Measurements from ENCODE around the gene IL12RB2. TPM values are rescaled to one million over a fixed set of nuclear protein-coding genes. Genes with fewer than 3 reads are reported as not detected.

Gene IL12RB2
- total RNA-seq, 1 donor from 2014 or later, result not detected

DNA sequence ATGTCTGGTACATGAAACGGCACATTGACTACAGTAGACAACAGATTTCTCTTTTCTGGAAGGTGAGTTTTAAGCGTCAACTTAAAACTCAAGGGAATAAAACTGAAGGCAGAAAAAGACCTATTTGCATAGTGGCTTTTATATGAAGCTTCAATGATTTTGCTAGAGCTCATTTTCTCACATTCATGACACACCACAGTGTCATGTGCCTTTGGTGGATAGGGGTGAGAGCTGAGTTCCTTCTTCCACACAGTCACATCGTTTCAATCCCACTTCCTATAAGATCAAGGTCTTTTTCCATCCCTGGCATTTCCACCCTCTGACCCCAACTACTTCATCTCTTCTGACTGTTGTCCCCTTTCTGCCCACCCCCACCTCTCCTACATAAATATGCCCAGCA is 31.0 kb downstream of the IL12RB2 start:
- Mint-ChIP-seq H3K27me3 (peaks cover 20% of the 10 kb centered on the region), H3K4me3 (ENCODE audit: low read depth) (no peak overlapping the region), H3K9me3 (ENCODE audit: low read depth) (no peaks in the 10 kb centered on the region), H3K36me3 (ENCODE audit: insufficient read depth) (no peaks in the 10 kb centered on the region), H3K27ac (no peak overlapping the region), H3K4me1 (ENCODE audit: low read depth) (no peaks in the 10 kb centered on the region)
- no peak for DNase-seq (ENCODE audit: low spot score, unreplicated experiment)
- TF ChIP-seq, protein P1, sequence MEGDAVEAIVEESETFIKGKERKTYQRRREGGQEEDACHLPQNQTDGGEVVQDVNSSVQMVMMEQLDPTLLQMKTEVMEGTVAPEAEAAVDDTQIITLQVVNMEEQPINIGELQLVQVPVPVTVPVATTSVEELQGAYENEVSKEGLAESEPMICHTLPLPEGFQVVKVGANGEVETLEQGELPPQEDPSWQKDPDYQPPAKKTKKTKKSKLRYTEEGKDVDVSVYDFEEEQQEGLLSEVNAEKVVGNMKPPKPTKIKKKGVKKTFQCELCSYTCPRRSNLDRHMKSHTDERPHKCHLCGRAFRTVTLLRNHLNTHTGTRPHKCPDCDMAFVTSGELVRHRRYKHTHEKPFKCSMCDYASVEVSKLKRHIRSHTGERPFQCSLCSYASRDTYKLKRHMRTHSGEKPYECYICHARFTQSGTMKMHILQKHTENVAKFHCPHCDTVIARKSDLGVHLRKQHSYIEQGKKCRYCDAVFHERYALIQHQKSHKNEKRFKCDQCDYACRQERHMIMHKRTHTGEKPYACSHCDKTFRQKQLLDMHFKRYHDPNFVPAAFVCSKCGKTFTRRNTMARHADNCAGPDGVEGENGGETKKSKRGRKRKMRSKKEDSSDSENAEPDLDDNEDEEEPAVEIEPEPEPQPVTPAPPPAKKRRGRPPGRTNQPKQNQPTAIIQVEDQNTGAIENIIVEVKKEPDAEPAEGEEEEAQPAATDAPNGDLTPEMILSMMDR (IDR thresholded peaks at IDR 0.05; ENCODE audit: unreplicated experiment), result no peak

DNA sequence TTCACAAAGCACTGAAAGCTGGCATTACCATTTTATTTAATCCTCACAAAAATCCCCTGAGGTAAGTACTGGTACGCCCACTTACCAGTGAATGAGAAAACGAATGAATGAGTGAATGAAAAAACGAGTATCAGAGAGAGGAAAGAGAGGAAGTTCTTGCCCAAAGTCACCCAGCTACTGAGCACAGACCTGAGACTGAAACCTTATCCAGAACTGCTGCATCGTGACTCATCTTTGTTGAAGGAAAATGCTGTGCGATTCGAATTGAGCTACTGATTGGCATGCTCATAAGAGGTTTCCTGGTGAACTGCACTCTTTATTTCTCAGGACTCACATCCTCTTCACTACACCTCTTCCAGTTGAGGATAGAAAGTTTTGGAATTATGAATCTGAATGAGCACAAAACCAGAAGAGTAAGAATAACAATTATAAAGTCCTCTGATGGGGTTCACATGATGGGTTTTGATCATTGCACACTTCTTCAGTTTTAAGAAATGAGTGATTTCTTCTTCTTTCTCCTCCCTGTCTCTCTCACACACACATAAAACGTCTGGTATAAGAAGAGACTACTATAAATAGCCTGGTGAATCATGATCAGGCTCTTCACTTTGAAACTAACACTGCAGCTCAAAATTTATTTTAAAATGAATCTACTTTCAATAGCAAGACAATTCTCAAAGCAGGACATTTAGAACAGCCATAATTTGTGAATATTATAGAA is 32.1 kb downstream of the IL12RB2 start:
- Mint-ChIP-seq H3K36me3 (ENCODE audit: insufficient read depth) (no peaks in the 10 kb centered on the region), H3K9me3 (ENCODE audit: low read depth) (no peaks in the 10 kb centered on the region), H3K4me1 (ENCODE audit: low read depth) (no peaks in the 10 kb centered on the region), H3K27ac (no peak overlapping the region), H3K4me3 (ENCODE audit: low read depth) (no peak overlapping the region), H3K27me3 (peaks cover 20% of the 10 kb centered on the region)
- TF ChIP-seq, protein P1 (IDR thresholded peaks at IDR 0.05; ENCODE audit: unreplicated experiment), result no peak
- DNase-seq (ENCODE audit: low spot score, unreplicated experiment), result no peak

DNA sequence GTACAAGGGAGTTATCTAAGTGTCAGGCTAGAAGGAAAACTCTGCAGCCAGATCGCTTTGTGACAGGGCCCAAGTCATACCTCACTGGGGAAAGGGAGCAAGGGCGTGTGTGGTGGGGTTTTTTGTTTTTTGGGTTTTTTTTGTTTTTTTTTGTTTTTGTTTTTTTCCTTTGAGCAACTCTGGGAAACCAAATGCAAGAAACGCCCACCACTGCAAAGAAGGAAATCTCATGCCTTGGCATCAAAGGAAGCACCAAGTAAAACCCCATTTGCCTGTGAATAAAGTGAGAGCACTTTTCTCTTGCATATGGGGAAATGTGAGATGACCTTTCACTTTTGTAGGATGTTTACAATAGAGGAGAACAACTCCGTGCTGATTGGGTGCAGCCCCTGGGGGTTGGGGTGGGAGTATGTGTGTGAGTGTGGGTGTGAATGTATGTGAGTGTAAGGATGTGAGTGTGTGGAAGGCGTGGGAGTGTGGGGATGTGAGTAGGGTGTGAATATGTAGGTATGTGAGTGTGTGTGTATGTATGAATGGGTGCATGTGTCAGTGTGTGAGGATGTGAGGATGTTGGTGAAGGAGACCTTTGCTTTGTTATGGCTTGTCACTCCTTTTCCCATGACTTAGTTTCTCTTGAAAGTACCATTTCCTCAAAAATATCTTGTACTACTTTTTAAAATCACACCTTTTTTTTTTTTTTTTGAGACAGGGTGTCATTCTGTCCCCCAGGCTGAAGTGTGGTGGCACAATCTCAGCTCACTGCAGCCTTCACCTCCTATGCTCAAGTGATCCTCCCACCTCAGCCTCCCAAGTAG is 34.6 kb downstream of the IL12RB2 start:
- no peak for DNase-seq (ENCODE audit: low spot score, unreplicated experiment)
- H3K4me1 Mint-ChIP-seq (ENCODE audit: low read depth), result no peaks in the 10 kb centered on the region
- no peak overlapping the region for H3K4me3 Mint-ChIP-seq (ENCODE audit: low read depth)
- TF ChIP-seq, protein P1 (IDR thresholded peaks at IDR 0.05; ENCODE audit: unreplicated experiment), result no peak
- H3K9me3 Mint-ChIP-seq (ENCODE audit: low read depth), result no peaks in the 10 kb centered on the region
- peaks cover 9% of the 10 kb centered on the region for H3K27me3 Mint-ChIP-seq
- H3K36me3 Mint-ChIP-seq (ENCODE audit: insufficient read depth), result no peaks in the 10 kb centered on the region
- H3K27ac Mint-ChIP-seq, result peak overlapping the region; percentile 68

DNA sequence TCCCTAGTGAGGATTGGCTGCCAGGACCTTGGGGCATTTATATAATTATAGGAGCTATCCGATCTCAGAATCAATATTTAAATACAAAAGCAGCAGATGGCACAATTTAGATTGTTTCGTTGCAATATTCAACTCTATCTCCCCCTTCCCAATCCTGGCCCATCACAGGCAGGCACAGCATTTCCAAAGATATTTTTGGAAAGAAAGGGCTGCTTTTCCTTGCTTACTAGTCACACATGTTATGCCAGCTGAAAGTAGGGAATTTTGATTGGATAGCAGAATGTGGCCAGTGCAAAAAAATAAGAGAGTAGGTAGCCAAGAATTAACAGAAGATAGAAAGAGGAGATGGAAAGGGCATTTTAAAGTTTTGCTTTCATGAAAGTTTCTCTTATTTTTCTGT is 37.9 kb downstream of the IL12RB2 start:
- Mint-ChIP-seq H3K4me1 (ENCODE audit: low read depth) (peaks cover 4% of the 10 kb centered on the region), H3K36me3 (ENCODE audit: insufficient read depth) (no peaks in the 10 kb centered on the region), H3K4me3 (ENCODE audit: low read depth) (no peak overlapping the region), H3K9me3 (ENCODE audit: low read depth) (no peaks in the 10 kb centered on the region), H3K27ac (no peak overlapping the region), H3K27me3 (peaks cover 6% of the 10 kb centered on the region)
- TF ChIP-seq, protein P1 (IDR thresholded peaks at IDR 0.05; ENCODE audit: unreplicated experiment), result no peak
- no peak for DNase-seq (ENCODE audit: low spot score, unreplicated experiment)

DNA sequence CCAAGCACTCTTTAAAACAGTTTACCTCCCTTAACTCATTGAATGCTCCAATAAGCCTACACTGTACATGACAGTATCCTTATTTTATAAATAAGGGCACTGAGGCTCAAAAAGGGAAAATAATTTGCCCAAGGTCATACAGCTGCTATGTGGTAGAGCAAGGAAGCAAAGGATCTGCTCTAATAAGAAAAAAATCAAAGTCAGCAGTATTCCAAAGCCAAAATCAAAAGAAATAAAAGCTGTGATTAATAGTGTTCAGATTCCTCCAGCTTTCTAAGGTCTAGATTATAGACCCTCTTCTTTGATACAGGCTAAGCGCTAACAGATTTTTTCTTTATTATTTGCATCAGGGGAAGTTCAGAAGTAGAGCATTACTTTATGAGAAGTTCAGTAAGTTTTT is 39.3 kb downstream of the IL12RB2 start:
- TF ChIP-seq, protein P1 (IDR thresholded peaks at IDR 0.05; ENCODE audit: unreplicated experiment), result no peak
- Mint-ChIP-seq H3K27me3 (peaks cover 2% of the 10 kb centered on the region), H3K4me1 (ENCODE audit: low read depth) (peaks cover 4% of the 10 kb centered on the region), H3K9me3 (ENCODE audit: low read depth) (no peaks in the 10 kb centered on the region), H3K4me3 (ENCODE audit: low read depth) (no peak overlapping the region), H3K27ac (no peak overlapping the region), H3K36me3 (ENCODE audit: insufficient read depth) (no peaks in the 10 kb centered on the region)
- DNase-seq (ENCODE audit: low spot score, unreplicated experiment), result no peak

All from progenitor cell of endocrine pancreas (in vitro differentiated cells).